ENCODE data around the gene RNF212B.
"Not testable (repeated sequence)": the region's sequence is repeated elsewhere in the genome, so short reads cannot be mapped to it uniquely, and the experiment has no call there.

RNF212B gene

DNA sequence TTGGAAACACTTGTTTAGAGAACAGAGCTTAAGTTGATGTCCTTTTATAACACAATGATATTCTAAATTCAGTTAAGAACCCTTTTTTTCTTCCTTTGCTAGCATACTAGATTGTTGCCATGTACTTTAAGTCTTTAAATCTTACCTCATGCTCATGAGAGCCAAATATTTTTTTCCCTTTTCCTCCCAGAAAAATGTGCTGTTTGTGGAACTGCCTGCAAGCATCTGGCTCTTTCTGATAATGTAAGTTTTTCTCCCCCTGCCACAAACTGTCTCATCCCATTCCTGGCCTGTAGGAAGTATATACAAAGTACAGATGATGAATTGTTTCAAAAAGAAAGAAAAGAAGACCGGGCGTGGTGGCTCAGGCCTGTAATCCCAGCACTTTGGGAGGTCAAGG, 5.3 kb downstream of the RNF212B start:
- no peak for DNase-seq (ENCODE audit: low read depth)

DNA sequence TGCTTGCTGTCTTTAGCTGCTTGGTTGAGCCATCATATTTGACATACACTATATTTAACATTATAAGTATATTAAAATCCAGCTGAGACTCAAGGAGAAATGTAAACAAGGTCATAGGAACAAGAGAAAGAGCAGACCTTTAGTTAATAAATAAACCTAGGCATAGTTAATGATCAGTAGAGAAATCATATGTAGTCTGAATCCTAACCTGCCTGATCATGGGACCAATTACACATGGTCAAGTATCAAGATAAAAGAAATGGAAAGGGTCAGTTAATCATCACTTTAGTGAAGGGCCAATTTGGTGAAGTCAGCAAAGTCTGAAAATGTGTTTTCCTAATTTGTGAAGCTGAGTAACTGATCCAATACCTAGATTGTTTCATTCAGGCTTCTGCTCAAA, 7.5 kb downstream of the RNF212B start:
- DNase-seq (ENCODE audit: low read depth), result no peak

- DNase-seq (ENCODE audit: low read depth), result no peak
These were observed 10.9 kb downstream of the RNF212B start for GRCh38 chr14:23248601-23249000.

DNA sequence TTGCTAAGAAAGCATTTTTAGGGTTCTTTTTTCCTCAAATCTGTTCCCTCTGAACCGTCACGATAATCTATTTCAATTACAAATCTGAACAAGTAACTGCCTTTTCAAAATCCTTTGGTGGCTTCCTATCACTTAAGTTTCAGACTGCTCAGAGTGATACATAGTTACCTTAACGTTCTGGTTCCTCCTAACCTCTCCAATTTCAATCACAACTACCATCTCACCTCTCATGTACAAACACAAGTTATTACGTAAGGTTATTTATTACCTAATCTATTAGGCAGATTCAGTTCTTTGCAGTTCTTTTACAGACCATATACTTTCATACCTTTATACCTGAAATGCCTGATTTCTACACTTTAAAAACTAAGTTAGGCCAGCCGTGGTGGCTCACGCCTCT, 12.1 kb downstream of the RNF212B start:
- no peak for DNase-seq (ENCODE audit: low read depth)

DNA sequence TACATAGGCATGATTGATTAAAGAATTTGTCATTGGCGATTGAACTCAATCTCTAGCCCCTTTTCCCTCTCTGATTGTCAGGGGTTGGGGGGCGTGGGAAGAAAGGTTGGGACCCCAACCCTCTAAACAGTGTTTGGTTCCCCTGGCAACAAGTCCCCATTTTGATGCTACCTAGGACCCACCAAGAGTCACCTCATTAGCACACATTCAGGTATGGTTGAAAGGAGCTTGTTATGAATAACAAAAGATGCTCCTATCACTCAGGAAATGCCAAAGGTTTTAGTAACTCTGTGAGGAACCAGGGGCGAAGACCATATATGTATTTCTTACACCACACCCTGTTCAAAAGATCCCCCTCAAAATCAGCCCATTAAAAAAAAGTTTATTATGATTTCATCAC, 14.3 kb downstream of the RNF212B start:
- DNase-seq (ENCODE audit: low read depth), result no peak

GRCh38 chr14:23252420-23253333, 14.9 kb downstream of the RNF212B start:
- no peak for DNase-seq (ENCODE audit: low read depth)

DNA sequence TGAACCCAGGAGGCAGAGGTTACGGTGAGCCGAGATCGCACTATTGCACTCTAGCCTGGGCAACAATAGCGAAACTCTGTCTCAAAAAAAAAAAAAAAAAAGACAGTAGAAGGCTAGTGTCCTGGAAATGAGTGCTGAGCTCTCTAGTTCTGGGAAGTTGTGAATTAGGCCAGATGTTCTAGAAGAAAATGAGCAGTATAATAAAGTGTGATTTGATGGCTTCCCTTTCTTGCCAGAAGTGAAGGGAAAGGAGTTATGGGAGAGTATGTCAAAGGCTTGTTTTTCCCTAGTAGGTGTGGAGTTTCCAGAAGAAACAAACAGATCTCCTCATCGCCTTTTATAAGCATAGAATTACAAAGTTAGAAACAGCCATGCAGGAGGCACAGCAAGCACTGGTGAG, 20.5 kb downstream of the RNF212B start:
- DNase-seq (ENCODE audit: low read depth), result no peak

DNA sequence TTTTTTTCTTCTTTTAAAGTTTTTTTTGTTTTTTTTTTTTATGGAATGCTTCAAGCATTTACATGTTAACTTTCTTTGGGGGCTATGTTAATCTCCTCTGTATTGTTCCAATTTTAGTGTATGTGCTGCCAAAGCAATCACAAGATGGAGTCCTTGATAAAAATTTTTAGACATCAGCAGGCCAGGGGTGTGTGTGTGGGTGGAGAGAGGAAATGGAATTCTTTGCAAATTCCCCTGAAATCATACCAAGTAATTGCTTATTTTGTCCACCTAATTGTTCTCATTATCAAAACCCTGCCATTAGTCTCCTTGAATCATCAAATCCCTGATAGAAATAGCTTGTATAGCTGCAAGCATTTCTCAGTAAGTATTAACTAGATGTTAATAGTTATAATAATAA, 21.7 kb downstream of the RNF212B start:
- DNase-seq (ENCODE audit: low read depth), result no peak

- not testable (repeated sequence) for DNase-seq (ENCODE audit: low read depth)
These were observed 23.1 kb downstream of the RNF212B start for GRCh38 chr14:23260849-23261248.

DNA sequence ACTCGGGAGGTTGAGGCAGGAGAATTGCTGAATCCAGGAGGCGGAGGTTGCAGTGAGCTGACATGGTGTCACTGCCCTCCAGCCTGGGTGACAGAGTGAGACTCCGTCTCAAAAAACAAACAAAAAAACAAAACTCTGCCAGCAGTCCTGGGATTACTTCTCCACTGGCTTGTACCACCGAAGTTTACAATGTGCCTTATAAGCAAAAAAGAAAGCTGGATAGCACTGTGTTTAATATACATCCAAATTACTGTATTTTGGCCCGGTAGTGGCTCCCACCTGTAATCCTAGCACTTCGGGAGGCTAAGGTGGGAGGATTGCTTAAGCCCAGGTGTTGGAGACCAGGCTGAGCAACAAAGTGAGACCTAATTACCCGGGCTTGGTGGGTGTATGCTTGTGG, 31.5 kb downstream of the RNF212B start:
- no peak for DNase-seq (ENCODE audit: low read depth)

- DNase-seq (ENCODE audit: low read depth), result no peak
These were observed 37.7 kb downstream of the RNF212B start for GRCh38 chr14:23275412-23275811.

DNA sequence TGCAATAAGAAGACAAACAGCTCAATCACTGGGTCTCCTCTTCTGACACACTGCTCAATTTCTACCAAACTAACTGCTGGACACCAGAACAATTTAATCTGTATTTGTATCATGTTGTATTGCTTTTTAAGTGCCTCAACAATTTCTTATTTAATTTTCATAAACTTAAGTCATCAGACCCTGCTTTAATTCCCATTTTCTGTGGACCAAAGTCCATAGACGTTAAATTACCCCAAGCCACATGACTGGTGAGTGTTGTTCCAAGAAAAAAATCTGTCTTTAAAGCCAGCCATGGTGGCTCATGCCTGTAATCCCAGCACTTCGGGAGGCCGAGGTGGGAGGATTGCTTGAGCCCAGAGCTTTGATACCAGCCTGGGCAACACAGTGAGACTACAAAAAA, 39.5 kb downstream of the RNF212B start:
- DNase-seq (ENCODE audit: low read depth), result no peak

GRCh38 chr14:23277928-23278327, 40.2 kb downstream of the RNF212B start:
- DNase-seq (ENCODE audit: low read depth), result not testable (repeated sequence)

- no peak for DNase-seq (ENCODE audit: low read depth)
These were observed 43.5 kb downstream of the RNF212B start for GRCh38 chr14:23281247-23281646.

- no peak for DNase-seq (ENCODE audit: low read depth)
These were observed 47.2 kb downstream of the RNF212B start for GRCh38 chr14:23284654-23285529.

DNA sequence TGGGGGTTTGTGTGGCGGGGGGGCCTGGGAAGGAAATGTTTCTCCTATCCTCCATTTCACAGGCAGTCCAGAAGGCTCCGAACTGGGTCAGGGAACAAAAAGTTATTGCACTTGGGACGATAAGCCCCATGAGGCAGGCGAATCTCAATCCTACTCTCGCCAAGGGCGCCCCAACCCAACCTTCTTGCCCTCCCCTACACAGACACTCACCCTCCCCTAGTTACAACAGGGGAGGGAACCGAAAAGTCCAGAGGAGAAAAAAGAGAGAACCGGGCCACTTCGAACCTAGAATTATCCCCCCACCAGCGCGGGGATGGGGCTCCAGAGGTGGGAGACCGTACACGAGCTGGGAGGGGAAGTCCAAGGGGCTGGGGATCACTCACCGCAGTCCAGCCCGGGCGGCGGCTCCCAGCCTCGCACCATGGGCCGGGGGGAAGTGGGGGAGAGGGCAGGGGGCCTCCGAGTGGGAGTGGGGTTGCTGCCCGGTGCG, 47.8 kb downstream of the RNF212B start:
- no peak for DNase-seq (ENCODE audit: low read depth)

DNA sequence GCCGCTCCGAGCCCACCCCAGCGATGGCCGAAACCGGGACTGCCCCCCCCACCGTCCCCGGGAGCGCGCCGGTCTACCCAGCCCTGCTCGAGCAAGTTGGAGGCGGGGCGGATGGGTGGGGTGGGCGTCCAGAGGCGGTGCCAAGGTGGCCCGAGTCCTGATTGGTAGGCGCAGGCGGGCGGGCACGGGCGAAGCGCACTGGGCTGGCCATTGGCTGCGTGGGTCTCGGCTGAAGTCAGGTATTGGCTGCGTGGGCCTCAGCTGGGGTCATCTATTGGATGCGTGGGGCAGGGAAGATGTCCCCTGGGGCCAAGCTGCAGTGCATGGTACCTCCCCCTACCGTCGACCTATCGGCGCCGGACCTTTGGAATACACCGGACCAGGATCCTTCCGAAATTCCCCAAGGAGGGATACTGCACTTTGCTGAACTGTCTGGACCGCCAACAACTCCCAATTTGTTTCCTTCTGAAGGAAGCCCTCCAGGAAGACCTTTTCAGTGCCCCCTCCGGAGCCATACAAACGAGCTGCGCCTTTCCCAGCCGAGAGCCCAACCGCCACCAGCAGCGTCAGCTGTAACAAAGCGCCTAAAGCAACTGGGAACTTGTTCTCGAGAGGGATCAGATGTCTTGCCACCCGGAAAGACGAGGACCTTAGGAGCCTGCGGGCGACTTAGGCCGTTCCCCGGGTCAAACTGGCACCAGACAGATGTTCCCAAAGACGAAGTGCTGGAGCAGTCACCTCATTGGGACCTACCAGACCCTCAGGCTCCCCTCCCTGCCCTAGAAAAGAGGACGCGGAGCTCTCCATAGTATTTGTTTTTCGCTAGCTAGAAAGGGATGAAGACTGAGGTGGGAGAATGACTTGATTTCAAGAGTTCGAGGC, 48.5 kb downstream of the RNF212B start, which contains the start of gene HOMEZ:
HOMEZ (minus strand) TSS at position 113 of the 882 bp plus-strand sequence. CDS start 180 bp downstream, outside the sequence.
- DNase-seq (ENCODE audit: low read depth), result peak; percentile 85

- DNase-seq (ENCODE audit: low read depth), result no peak
These were observed 49.3 kb downstream of the RNF212B start for GRCh38 chr14:23286902-23287479.

DNA sequence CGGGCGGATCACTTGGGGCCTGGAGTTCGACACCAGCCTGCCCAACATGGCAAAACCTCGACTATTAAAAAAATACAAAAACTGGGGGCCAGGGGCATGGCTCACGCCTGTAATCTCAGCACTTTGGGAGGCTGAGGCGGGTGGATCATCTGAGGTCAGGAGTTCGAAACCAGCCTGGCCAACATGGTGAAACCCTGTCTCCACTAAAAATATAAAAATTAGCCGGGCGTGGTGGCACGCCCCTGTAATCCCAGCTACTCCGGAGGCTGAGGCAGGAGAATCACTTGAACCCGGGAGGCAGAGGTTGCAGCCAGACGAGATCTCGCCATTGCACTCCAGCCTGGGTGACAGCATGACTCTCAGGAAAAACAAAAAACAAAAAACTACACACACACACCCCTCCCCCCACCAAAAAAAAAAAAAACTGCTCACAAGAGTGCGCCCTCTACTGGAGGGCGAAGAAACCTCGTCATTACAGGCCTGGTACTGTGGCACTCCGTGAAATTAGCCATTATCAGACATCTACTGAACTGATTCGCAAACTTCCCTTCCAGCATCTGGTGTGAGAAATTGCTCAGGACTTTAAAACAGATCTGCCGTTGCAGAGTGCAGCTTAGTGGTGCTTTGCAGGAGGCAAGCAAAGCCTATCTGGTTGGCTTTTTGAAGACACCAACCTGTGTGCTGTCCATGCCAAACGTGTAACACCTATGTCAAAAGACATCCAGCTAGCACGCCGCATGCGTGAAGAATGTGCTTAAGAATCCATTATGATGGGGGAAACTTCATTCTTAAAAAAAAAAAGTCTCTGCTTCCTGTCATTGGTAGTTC, 57.2 kb downstream of the RNF212B start:
- no peak for DNase-seq (ENCODE audit: low read depth)

- no peak for DNase-seq (ENCODE audit: low read depth)
These were observed 58.5 kb downstream of the RNF212B start for GRCh38 chr14:23296012-23296777.

All from non-pigmented ciliary epithelial cell (primary cell).